ENCODE results near the gene MAN2C1.
A peak's percentile ranks its signal among the peaks of the same experiment; 100 is the strongest.
"Not testable (repeated sequence)": the region's sequence is repeated elsewhere in the genome, so short reads cannot be mapped to it uniquely, and the experiment has no call there.

MAN2C1 gene

DNA sequence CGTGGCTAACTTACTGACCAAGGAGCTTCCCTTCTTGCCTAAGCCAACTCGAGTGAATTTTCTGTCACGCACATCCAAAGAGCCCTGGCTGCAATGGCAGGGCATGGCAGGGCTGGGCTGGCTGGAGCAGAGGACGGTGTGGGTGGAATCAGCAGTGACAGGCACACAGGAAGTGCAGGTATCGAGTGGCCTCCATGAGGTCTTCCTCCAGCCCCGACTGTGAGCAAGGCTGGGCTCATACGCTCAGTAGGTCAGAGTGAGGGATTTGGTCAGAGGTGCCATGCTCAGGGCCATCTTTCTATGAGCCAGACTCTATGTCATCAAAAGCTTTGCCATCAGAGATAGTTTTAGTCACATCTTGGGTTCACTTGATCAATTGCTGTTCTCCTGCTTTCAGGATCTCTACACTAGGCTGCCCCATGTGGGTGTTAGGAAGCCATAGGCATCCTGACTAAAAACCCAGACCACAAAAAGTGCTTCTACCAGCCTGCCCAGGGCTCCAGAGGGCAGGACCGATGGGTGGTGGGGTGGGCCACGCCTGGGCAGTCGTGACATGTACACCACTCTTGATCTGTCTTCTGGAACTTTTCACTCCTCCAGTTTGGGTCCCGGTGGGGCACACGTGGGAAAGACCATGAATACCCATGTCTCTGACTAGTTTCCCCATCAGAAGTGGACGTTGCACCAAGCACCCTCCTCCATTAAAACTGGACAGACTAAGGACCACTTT is 55.1 kb downstream of the MAN2C1 start:
- no peak for DNase-seq

DNA sequence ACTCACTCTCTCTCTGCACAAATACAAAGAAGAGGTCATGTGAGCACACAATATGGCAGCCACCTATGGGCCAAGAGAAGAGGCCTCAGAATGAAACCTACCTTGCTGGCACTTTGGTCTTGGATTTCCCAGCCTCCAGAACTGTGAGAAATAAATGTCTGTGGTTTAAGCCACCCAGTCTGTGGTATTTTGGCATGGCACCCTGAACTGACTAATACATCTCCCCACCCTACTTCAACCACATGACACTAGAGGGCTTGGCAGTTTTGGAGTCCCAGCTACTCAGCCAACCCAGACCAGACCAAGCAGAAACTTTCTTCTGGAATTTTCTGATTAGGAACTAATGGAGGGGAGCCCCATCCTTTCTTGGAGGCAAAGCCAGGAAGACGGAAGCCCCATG is 55.9 kb downstream of the MAN2C1 start:
- not testable (repeated sequence) for DNase-seq

DNA sequence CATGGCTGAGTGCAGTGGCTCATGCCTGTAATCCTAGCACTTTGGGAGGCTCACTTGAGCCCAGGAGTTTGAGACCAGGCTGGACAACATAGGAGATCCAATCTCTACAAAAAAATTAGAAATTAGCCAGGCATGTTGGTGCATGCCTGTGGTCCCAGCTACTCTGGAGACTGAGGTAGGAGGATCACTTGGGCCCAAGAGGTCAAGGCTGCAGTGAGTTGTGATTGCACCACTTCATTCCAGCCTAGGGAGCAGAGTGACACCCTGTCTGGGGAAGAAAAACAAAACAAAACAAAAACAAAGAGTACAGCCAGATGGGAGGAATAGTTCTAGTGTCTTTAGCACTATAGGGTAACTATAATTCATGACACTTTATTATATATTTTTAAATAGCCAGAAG is 58.7 kb downstream of the MAN2C1 start:
- no peak for DNase-seq

DNA sequence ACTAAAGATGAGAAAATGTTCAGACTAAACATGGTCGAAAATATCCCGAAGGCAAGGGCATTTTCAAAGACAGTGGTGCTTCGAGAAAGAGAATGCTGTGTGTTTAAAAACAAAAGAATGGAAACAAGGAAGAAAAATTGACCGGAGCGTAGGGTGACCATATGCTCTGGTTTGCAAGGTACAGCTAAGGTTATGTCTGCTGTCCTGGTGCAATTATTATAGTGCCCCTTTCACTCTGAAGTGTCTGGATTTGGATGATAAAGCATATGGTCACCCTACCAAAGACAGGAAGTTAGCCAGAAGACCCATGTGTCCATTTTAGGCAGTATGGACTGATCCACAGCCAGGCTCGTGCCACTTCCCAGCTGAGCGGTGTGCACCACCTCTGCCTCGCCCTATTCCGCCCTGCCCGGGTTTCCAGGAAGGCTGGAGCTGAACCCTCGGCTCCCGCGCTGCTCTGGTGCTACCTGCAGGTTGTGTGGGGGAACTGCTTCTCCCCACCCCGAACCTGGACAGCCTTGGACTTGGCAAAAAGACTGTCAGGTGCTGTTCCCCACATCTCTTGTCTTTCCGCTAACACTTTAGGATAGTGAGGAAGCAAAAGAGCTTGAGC is 60.5 kb downstream of the MAN2C1 start:
- peak in 1 of 56 donors; percentile 5 for DNase-seq

DNA sequence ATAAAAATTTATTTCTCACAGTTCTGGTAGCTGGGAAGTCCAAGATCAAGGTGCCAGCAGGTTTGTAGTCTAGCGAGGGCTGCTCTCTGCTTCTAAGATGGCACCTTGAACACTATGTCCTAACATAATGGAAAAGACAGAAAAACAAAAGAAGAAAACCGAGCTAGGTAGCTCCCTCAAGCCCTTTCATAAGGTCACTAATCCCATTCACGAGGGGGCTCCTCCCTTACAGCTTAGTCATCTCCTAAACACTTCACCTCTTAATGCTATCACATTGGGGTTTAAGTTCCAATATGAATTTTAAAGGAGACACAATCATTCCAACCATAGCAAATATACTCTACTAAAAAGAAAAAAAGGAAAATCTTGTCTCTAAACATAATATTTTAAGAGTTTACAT is 62.2 kb downstream of the MAN2C1 start:
- DNase-seq: no peak

Measured in amygdala (tissue), 56 donors.